Activated naive CD8-positive, alpha-beta T cell treated with anti-CD3 and anti-CD28 coated beads, Interleukin-2, amount 50 U/mL, for 24 hours (primary cell): ENCODE data around the gene ATP5F1E.
A peak's percentile ranks its signal among the peaks of the same experiment; 100 is the strongest.
"Not testable (repeated sequence)": the region's sequence is repeated elsewhere in the genome, so short reads cannot be mapped to it uniquely, and the experiment has no call there.

Experiments
- ATAC-seq: fragments of 150-1000 bp; cut with Tn5 transposase; one replicate; pipeline ENCODE4 v1.10.0; 2021
- DNase-seq: peaks from one replicate; pipeline ENCODE4 v3.0.0; 2021
- H3K27ac Mint-ChIP-seq: one replicate; pipeline ENCODE4 v1.8.0; 2021; ENCODE audit warnings: mild to moderate bottlenecking, mixed read lengths
- H3K27me3 Mint-ChIP-seq: one replicate; pipeline ENCODE4 v1.8.0; 2021; ENCODE audit warnings: mixed read lengths
- H3K36me3 Mint-ChIP-seq: one replicate; pipeline ENCODE4 v1.8.0; 2021; ENCODE audit warnings: low read depth, mixed read lengths
- H3K4me1 Mint-ChIP-seq: one replicate; pipeline ENCODE4 v1.8.0; 2021; ENCODE audit warnings: mixed read lengths
- H3K4me3 Mint-ChIP-seq: one replicate; pipeline ENCODE4 v1.8.0; 2021; ENCODE audit warnings: mild to moderate bottlenecking, moderate library complexity, mixed read lengths
- H3K9me3 Mint-ChIP-seq: one replicate; pipeline ENCODE4 v1.8.0; 2021; ENCODE audit warnings: mixed read lengths

The ATP5F1E gene

GRCh38 chr20:59051666-59052185 is 19.6 kb upstream of the ATP5F1E start:
- peaks cover 20% of the 10 kb centered on the region for H3K27me3 Mint-ChIP-seq
- H3K9me3 Mint-ChIP-seq: no peaks in the 10 kb centered on the region
- DNase-seq (no peak), ATAC-seq (no peak)
- no peak overlapping the region for H3K4me3 Mint-ChIP-seq
- peaks cover 15% of the 10 kb centered on the region for H3K4me1 Mint-ChIP-seq
- no peak overlapping the region for H3K27ac Mint-ChIP-seq
- H3K36me3 Mint-ChIP-seq: no peaks in the 10 kb centered on the region

DNA sequence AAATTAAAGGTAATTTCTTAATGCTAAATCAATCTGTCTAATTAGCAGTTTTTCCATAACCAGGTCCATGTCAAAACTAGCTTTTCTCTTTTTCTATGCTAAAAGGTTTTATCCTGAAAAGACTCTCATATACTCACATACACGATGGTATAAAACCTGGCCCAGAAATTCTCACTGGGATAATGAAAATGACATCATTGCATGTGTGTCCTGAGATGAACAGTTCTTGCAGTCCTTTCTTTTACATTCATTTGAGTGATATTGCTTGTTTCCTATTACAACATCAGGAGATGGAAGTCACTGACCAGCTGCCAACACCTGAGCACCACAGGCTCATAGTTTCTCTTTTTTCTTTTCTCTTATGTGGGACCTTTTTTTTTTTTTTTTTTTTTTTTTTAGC is 18.3 kb upstream of the ATP5F1E start:
- DNase-seq: no peak
- no peaks in the 10 kb centered on the region for H3K36me3 Mint-ChIP-seq
- H3K27ac Mint-ChIP-seq: no peak overlapping the region
- H3K9me3 Mint-ChIP-seq: no peaks in the 10 kb centered on the region
- peaks cover 20% of the 10 kb centered on the region for H3K4me1 Mint-ChIP-seq
- no peak for ATAC-seq
- H3K27me3 Mint-ChIP-seq: peaks cover 20% of the 10 kb centered on the region
- no peak overlapping the region for H3K4me3 Mint-ChIP-seq

- Mint-ChIP-seq H3K27ac (no peak overlapping the region), H3K36me3 (no peaks in the 10 kb centered on the region), H3K4me3 (no peak overlapping the region), H3K9me3 (no peaks in the 10 kb centered on the region), H3K27me3 (peaks cover 17% of the 10 kb centered on the region), H3K4me1 (peaks cover 31% of the 10 kb centered on the region)
- no peak for DNase-seq
- no peak for ATAC-seq
Observed at GRCh38 chr20:59048681-59049030, 16.5 kb upstream of the ATP5F1E start.

DNA sequence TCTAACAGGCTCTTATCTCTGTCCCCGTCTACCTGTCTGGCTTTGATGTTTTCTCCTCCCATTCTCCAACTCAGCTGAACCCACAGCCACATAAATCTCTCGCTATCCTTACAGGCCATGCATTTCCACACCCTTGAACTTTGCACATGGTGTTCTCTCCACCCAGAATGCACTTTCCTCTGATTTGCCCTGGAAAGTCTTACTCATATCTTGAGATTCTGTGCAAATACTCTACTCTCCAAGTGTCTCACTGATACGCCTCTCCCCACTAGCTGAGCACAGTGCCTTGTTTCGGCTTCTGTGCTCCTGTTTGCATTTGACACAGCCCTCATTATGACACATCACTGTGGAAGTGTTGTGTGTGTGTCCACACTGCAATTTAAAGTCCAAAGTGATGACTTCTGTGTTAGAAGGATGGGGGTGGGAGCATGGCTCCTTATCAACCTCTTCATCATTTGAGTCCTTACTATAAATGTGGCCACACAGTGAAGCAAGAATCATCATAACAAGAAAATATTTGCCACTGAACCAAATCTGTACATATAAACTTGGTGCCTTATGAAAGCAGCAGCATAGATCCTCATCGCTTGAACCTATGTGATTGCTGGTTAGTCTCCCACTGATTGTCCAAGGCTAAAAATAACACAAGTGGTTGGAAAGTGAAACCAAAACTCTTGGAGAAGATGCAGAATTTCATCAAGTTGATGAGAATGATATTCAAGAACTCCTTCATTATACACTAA is 16.0 kb upstream of the ATP5F1E start:
- peak; percentile 53 for ATAC-seq
- Mint-ChIP-seq H3K36me3 (no peaks in the 10 kb centered on the region), H3K4me1 (peaks cover 36% of the 10 kb centered on the region), H3K27me3 (peaks cover 17% of the 10 kb centered on the region), H3K27ac (peak overlapping the region; percentile 30), H3K4me3 (no peak overlapping the region), H3K9me3 (no peaks in the 10 kb centered on the region)
- no peak for DNase-seq

DNA sequence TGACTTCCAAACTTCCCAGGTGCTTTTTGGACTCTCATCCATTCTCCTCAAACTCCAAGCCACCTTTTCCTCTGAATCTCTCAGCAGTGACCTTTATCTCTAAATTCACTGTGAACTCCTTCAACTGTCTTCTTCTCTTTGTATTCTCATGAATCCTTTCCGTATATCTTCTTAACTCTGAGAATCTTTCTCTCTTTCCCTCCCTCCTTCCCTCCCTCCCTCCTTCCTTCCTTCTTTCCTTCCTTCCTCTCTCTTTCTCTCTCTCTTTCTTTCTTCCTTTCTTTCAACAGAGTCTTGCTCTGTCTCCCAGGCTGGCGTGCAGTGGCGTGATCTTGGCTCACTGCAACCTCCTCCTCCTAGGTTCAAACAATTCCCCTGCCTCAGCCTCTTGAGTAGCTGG is 14.7 kb upstream of the ATP5F1E start:
- DNase-seq (no peak), ATAC-seq (no peak)
- no peak overlapping the region for H3K4me3 Mint-ChIP-seq
- peaks cover 39% of the 10 kb centered on the region for H3K4me1 Mint-ChIP-seq
- H3K27me3 Mint-ChIP-seq: peaks cover 9% of the 10 kb centered on the region
- no peak overlapping the region for H3K27ac Mint-ChIP-seq
- H3K9me3 Mint-ChIP-seq: no peaks in the 10 kb centered on the region
- no peaks in the 10 kb centered on the region for H3K36me3 Mint-ChIP-seq

DNA sequence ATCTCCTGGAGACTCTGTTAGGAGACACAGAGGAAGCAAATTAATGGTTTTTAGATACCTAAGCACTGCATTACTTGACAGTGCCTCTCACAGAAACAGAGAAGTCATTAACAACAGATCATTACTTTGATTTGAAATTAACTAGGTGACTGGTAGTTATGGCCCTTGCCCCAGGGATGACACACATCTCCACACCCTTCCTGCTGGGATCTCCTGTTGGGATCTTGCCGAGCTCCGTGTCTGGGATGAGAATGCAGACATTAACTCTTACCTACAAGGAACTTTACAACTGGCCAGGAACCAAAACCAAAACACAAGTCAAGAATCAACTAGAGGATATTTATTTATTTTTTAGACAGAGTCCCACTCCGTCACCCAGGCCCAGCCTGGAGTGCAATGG is 12.7 kb upstream of the ATP5F1E start:
- peaks cover 55% of the 10 kb centered on the region for H3K4me1 Mint-ChIP-seq
- no peaks in the 10 kb centered on the region for H3K27me3 Mint-ChIP-seq
- no peak for DNase-seq
- no peak for ATAC-seq
- H3K4me3 Mint-ChIP-seq: no peak overlapping the region
- peaks cover 16% of the 10 kb centered on the region for H3K36me3 Mint-ChIP-seq
- H3K9me3 Mint-ChIP-seq: no peaks in the 10 kb centered on the region
- H3K27ac Mint-ChIP-seq: no peak overlapping the region

DNA sequence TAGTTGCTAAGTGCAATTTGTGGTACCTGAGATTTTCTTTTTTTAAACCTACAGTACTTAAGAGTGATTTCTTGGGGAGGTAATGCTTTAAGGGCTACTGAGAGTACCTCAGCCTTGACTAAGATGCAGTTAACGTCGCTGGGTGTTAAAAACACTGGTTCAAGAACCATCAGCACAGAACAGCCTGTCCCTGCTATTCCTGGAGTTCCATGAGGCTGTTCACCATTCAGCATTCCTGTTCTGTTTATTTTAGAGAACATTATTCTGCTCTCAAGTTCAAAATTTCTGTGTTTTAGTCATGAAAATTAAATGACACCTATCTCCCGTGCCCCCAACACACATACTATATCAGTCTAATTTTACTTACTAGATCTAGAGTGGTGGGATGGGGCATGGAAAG is 12.2 kb upstream of the ATP5F1E start:
- H3K9me3 Mint-ChIP-seq: no peaks in the 10 kb centered on the region
- H3K4me3 Mint-ChIP-seq: no peak overlapping the region
- DNase-seq (no peak), ATAC-seq (no peak)
- peaks cover 20% of the 10 kb centered on the region for H3K36me3 Mint-ChIP-seq
- peaks cover 60% of the 10 kb centered on the region for H3K4me1 Mint-ChIP-seq
- no peak overlapping the region for H3K27ac Mint-ChIP-seq
- H3K27me3 Mint-ChIP-seq: no peaks in the 10 kb centered on the region

GRCh38 chr20:59043698-59044097 is 11.6 kb upstream of the ATP5F1E start:
- no peaks in the 10 kb centered on the region for H3K9me3 Mint-ChIP-seq

DNA sequence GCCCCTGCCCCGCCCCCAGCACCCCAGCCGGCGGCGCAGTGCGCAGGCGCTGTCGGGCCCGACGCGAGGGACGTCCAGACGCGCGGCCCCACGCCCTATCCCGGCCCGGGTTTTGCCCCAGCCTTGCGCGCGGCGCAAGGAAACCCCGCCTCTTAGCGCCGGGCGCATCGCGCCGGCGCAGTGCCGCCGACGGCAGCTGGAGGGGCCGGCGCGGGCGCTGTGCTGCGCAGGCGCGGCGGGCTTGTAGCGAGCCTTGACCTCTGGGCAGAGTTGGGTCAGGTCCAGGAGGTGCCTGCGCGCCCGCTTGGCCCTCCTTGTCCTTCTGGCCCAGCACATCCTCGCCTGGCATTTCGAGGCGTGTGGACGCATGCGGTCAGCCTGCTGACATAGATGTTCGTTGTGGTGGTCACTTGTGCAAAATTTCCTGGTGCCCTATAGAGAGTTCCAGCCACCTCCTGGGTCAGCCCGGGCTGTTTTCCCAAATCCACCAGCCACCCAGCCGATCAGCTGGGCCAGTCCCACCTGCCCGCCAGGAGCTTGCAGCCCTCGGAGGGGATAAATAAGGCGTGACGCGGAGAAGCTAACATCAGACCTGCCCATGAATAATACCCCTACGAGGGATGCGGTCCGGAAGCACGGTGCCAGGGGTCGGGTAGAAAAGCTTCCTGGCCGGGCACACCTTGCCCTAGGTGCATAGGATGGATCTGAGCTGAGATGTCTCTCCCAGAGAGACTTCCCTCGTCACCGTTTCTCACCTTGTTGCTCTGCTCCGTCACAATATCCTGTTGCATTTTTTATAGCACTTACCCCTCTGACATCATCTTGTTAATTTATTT is 10.9 kb upstream of the ATP5F1E start:
- no peaks in the 10 kb centered on the region for H3K9me3 Mint-ChIP-seq
- peak overlapping the region; percentile 92 for H3K27ac Mint-ChIP-seq
- no peaks in the 10 kb centered on the region for H3K27me3 Mint-ChIP-seq
- ATAC-seq (peak; percentile 96), DNase-seq (peak; percentile 96)
- peaks cover 32% of the 10 kb centered on the region for H3K36me3 Mint-ChIP-seq
- H3K4me3 Mint-ChIP-seq: peak overlapping the region; percentile 82
- peaks cover 63% of the 10 kb centered on the region for H3K4me1 Mint-ChIP-seq

More at GRCh38 chr20:59043698-59044097, 11.6 kb upstream of the ATP5F1E start:
- DNase-seq (peak; percentile 20), ATAC-seq (no peak)
- Mint-ChIP-seq H3K27me3 (no peaks in the 10 kb centered on the region), H3K4me3 (peak overlapping the region; percentile 71), H3K4me1 (peaks cover 65% of the 10 kb centered on the region), H3K36me3 (peaks cover 25% of the 10 kb centered on the region), H3K27ac (peak overlapping the region; percentile 84)

DNA sequence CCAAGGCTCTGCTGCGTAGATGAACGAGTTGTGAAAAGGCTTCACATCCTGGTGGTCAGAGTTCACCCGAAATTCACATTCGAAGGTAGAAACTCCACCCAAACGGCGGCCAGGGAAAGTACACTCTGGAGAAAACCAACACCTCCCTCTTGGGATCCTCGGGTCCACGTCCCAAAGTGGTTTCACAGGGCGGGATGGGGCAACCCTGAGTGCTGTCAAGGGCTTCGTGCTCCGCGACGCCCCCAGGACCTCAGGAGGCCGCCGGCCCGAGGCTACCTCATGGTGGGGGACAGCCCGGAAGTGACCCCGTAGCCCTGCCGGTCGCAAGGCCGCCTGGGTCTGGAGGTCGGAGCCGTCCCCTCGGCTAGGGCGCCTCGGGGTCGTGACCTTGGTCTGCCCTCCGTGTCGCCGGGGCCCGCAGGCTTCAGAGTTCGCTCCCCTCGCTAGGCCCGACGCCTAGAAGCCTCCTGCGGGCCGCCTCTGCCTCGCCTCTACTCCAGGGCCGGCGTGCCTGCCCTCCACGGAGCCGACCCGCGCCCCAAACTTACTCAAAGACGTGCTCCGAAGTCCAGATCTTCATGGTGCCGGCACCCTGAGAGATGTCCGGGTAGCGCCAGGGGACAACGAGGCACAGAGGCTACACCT is 10.1 kb upstream of the ATP5F1E start, which contains the start of gene PRELID3B:
TSS of gene PRELID3B (minus strand) at position 636 of the 645 bp plus-strand sequence. CDS start at position 580, 56 bp downstream.
- no peaks in the 10 kb centered on the region for H3K27me3 Mint-ChIP-seq

DNA sequence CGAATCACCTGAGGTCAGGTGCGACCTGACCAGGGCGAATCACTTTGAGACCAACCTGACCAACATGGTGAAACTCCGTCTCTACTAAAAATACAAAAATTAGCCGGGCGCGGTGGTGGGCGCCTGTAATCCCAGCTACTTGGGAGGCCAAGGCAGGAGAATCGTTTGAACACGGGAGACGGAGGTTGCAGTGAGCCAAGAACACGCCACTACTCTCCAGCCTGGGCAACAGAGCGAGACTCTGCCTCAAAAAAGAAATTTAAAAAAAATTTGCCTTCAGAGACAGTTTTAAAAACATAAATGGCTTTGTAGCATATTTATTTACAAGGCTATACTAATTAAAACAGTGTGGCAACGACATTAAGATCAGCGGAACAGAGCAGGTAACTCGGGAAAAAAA is 9.4 kb upstream of the ATP5F1E start:
- H3K9me3 Mint-ChIP-seq, H3K27me3 Mint-ChIP-seq, DNase-seq, ATAC-seq: not testable (repeated sequence)
- Mint-ChIP-seq H3K4me1 (peaks cover 62% of the 10 kb centered on the region), H3K36me3 (peaks cover 47% of the 10 kb centered on the region), H3K4me3 (peak overlapping the region; percentile 82), H3K27ac (peak overlapping the region; percentile 79)

More for the DNA sequence above, 10.1 kb upstream of the ATP5F1E start, which contains the start of gene PRELID3B:
- H3K4me3 Mint-ChIP-seq: peak within 1 kb of the TSS; percentile 82
- no peaks in the 10 kb centered on the region for H3K9me3 Mint-ChIP-seq
- peaks cover 39% of the 10 kb centered on the region for H3K36me3 Mint-ChIP-seq
- peaks cover 61% of the 10 kb centered on the region for H3K4me1 Mint-ChIP-seq
- peak within 1 kb of the TSS; percentile 92 for H3K27ac Mint-ChIP-seq
- DNase-seq (peak; percentile 44), ATAC-seq (peak; percentile 30)

- H3K4me1 Mint-ChIP-seq: peaks cover 60% of the 10 kb centered on the region
- H3K4me3 Mint-ChIP-seq: peak overlapping the region; percentile 82
- no peaks in the 10 kb centered on the region for H3K27me3 Mint-ChIP-seq
- H3K9me3 Mint-ChIP-seq: no peaks in the 10 kb centered on the region
- ATAC-seq (no peak), DNase-seq (no peak)
- peaks cover 55% of the 10 kb centered on the region for H3K36me3 Mint-ChIP-seq
- peak overlapping the region; percentile 79 for H3K27ac Mint-ChIP-seq
Observed at GRCh38 chr20:59040667-59041066, 8.5 kb upstream of the ATP5F1E start.

GRCh38 chr20:59039233-59039632 is 7.1 kb upstream of the ATP5F1E start:
- Mint-ChIP-seq H3K9me3 (no peaks in the 10 kb centered on the region), H3K27me3 (no peaks in the 10 kb centered on the region), H3K4me1 (peaks cover 55% of the 10 kb centered on the region), H3K27ac (peak overlapping the region; percentile 85), H3K4me3 (peak overlapping the region; percentile 82), H3K36me3 (peaks cover 66% of the 10 kb centered on the region)
- ATAC-seq (no peak), DNase-seq (no peak)

DNA sequence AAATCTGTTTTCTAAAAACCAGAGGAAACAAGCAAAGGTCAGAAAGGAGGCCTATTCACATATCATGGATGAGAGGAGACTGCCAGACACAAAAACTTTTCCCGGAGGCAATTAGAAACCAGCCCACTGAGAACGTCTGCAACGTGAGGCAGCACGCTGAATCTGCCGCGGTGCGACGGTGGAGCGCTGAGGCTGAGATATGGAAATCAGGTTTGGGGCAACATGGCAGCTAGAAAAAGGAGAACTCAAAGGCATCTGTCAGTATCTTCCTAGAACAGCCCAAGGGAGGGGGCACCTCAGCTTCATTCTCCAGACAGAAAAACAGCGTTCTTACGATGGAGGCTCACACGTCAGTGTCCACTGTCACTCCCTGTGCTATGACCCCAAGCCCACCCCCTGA is 5.3 kb upstream of the ATP5F1E start:
- Mint-ChIP-seq H3K9me3 (no peaks in the 10 kb centered on the region), H3K4me3 (no peak overlapping the region), H3K27ac (no peak overlapping the region), H3K27me3 (no peaks in the 10 kb centered on the region), H3K4me1 (peaks cover 54% of the 10 kb centered on the region), H3K36me3 (peaks cover 77% of the 10 kb centered on the region)
- DNase-seq: no peak
- ATAC-seq: no peak
